ENCODE data around the gene ACTN4.

ACTN4 gene

GRCh38 chr19:38662537-38663155, 15.2 kb downstream of the ACTN4 start:
- no peak for FAIRE-seq

- FAIRE-seq = no peak
These were observed 15.8 kb downstream of the ACTN4 start for GRCh38 chr19:38663156-38663651.

GRCh38 chr19:38663957-38664502, 16.6 kb downstream of the ACTN4 start:
- no peak for FAIRE-seq

GRCh38 chr19:38664503-38665211, 17.2 kb downstream of the ACTN4 start:
- FAIRE-seq = no peak

GRCh38 chr19:38665219-38665931, 17.9 kb downstream of the ACTN4 start:
- no peak for FAIRE-seq

GRCh38 chr19:38665950-38666662, 18.7 kb downstream of the ACTN4 start:
- FAIRE-seq = no peak

- no peak for FAIRE-seq
These were observed 19.4 kb downstream of the ACTN4 start for GRCh38 chr19:38666663-38667511.

GRCh38 chr19:38667661-38668171, 20.3 kb downstream of the ACTN4 start:
- FAIRE-seq = no peak

- FAIRE-seq = no peak
These were observed 22.1 kb downstream of the ACTN4 start for GRCh38 chr19:38669552-38669951.

GRCh38 chr19:38670921-38671398, 23.5 kb downstream of the ACTN4 start:
- no peak for FAIRE-seq

- FAIRE-seq = no peak
These were observed 24.2 kb downstream of the ACTN4 start for GRCh38 chr19:38671654-38672053.

- no peak for FAIRE-seq
These were observed 25.6 kb downstream of the ACTN4 start for GRCh38 chr19:38673030-38673429.

- no peak for FAIRE-seq
These were observed 27.1 kb downstream of the ACTN4 start for GRCh38 chr19:38674388-38675171.

- no peak for FAIRE-seq
These were observed 28.2 kb downstream of the ACTN4 start for GRCh38 chr19:38675611-38676010.

GRCh38 chr19:38676023-38676877, 28.8 kb downstream of the ACTN4 start:
- no peak for FAIRE-seq

GRCh38 chr19:38676878-38677646, 29.6 kb downstream of the ACTN4 start:
- FAIRE-seq = no peak

GRCh38 chr19:38678217-38678890, 30.9 kb downstream of the ACTN4 start:
- FAIRE-seq = no peak

- no peak for FAIRE-seq
These were observed 31.5 kb downstream of the ACTN4 start for GRCh38 chr19:38678891-38679494.
